OCI-M2 (cell line): Measurements from ENCODE around the gene TMEM132D.

Source experiments
- DNase-seq: peaks from one replicate; lab custom pipeline; 2025; ENCODE audit not compliant: unreplicated experiment; lab: John Stamatoyannopoulos, UW

The TMEM132D gene

DNA sequence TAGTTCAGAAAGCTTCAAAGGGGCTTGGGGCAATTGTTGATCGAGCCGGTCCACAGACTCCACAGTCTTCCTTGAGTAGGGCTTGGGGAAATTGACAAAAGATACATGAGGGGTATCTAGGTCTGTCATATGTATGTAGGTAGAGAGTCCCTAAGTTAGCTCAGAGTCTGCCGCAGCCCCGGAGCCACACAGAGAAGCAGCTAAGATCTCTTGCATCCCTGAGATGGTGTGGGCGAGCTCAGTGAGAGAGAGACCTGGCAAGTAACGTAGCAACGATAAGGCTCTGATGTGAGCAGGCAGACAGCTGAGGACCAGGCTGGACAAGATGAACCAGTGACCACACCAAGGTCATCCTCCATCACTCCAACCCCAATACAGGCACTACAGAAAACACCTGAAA lies 297.6 kb downstream of the TMEM132D start:
- no peak for DNase-seq

DNA sequence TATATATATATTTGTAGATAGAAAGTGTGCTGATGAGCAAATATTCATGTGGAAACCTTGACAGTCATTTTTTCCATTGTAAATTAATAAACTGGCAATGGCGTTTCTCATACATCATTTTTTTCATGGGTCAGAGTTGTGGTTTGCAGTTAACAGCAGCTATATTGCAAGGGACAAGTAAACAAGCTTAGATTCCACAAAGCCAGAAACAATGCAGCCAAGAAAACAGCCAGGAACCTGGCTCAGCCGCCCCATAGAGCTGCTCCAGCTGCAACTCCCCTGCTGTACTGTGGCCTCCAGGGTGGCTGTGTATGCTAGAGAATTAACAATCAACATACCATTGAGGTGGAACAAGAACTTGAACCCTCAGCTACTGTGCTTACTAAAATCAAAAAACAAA lies 298.2 kb downstream of the TMEM132D start:
- no peak for DNase-seq

DNA sequence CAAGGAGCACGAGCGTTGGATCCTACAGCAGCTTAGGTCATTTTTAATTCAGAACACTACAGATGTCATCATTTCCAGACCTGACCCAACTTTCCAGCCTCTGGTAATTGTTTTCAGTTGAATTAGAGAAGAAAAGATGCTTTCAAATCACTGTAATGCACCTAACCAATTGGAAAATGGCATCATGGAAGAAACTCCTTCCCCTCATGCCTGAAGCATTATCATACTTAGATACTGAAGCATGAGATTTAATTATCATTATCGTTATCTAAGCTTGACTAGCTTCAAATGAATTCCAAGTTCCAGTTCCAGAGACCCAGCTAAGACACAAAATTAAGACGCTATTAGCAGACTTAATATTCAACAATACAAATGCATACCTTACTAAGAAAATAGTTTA lies 299.3 kb downstream of the TMEM132D start:
- DNase-seq: no peak

DNA sequence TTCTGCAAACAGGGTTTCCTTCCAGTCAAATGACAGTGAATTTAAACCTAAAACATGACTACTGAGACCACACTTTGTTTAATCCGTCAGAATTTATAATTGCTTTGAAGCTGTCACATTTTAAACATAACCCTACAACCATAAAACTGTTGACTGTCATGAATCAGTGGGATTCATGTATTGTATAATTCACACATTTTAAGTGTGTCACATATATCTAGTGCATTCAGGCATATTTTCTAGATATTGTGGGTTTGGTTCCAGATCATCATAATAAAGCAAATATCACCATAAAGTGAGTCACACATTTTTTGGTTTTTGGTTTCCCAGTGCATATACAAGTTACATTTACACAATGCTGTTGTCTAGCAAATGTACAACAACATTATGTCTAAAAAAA lies 304.4 kb downstream of the TMEM132D start:
- DNase-seq: no peak

DNA sequence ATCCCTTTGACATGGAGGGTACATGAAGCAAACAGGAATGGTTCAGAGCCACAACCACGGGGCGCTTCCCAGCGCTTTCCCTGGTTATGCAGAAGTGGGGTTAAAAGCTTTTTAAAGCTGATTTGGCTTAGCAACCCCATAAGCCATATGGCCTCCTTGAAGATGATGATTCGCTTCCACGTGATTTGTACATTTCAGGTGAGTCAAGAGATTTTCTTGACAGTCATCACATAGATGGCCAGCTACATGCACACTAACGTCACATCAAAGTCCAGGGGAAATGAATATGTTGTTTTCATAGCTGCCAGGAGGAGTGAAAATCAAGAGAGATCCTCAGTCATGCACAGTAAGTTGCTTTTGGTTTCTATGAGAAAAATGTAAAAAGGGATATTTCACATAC lies 309.7 kb downstream of the TMEM132D start:
- no peak for DNase-seq

DNA sequence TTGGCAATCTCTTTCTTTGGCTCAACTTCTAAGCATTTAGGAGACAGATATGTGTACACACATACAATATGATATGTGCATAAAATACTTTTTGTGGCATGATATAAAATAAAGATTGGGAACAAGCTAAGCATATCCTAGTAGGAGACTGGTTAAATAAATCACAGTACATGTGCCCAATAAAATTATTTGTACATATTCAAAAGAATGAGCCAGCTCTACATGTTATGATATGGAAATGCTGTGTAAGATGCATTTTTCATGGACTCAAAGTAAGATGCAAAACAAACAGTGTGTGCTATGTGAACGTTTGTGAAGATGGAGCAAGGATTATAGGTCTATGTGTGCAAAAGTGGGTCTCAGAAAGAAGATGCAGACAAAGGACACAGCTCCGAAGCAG lies 311.4 kb downstream of the TMEM132D start:
- DNase-seq: no peak

DNA sequence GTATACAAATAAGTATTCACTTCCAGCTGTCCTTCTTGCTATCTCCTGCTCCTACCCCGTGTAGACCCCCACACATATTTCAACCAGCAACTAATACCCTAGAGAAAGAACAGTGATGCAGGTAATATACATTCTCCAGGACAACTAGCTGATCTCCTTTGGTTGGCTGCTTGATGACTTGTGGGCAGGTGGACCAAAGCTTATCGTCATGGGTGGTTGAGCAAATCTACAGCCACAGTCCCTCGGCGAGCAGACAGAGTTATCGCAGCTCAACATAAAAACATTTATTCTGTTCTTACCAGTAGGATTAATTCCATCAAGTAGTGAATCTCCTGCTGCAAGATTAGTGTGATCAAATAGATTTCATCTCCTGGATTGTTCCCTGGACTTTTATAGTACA lies 314.3 kb downstream of the TMEM132D start:
- no peak for DNase-seq

DNA sequence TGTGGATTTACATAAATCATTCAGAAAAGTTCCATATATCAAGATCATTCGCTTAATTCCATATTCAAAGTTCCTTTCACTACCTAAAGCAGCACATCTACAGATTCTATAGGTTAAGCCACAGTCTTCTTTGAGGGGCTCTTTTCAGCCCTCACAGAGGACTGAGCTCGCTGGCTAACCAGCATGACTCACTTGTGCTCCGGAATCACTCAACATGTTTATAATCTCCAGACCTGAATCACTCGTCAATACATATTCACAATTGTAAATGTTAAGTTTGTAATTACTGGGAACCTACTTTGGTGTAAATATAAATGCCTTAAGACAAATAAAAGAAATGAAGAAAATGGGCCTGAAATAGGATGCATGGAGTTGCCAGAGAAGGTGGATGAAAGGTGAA lies 315.7 kb downstream of the TMEM132D start:
- no peak for DNase-seq

DNA sequence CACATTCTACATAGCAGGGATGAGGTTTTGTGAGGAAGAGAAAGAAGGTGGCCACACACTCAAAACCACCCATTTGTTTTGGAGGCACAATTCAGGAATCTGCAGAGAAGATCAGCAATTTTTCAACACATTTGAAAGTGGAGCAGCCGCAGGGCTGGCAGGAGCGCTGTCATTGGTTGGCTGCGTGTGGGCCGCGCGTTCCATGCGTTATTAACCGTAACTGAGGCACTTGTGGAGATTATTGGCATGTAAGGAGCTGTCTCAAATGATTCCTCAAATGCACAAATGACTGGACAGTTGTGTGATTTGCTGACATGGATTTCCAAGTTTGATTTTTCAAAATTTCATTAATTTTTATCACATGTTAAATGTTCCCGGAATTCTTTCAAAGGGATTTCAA lies 318.5 kb downstream of the TMEM132D start:
- DNase-seq: no peak

DNA sequence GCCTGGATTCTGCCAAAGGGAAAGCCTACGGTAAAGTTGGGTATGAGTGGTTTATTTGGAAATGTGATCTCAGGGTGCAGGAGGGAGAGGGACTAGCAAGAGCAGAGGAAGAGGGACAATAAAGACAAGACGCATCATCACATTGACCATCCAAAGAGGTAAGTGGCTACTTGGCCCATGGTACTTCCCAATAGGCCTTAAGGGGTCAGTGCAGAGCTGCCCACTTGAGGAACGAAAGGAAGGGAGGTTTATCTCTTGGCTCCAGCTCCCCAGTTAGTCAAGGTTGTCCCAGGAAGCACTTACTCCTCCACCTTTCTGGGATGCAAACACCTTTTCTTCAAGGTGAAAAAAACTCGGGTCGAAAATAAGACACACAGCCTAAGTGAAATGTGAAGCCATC lies 323.9 kb downstream of the TMEM132D start:
- no peak for DNase-seq

DNA sequence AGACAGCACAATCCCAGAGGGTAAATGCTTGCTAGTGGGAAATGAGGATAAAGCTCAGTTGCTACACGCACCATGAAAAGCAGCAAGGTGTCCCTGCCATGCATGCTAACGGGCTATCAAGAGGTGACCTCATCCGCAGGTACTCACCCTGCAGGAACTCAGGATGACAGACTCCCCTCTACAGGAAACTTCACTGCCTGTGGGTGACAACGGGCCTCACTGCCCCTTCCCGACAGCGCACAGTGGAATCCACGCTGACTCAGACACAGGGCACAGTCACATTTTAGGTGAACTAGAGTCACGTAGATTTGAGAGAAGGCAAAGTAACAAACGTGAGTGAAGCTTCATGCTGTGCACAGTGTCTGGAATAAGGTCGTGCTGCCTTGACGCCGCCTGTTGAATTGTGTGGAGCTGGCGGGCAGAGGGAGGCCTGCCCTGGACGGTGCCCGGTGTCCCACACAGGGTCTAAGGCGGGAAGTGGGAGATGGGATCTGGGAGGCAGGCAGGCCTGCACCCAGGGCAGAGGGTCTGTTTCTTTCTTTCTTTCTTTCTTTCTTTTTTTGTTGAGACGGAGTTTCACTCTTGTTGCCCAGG lies 331.8 kb downstream of the TMEM132D start:
- no peak for DNase-seq

DNA sequence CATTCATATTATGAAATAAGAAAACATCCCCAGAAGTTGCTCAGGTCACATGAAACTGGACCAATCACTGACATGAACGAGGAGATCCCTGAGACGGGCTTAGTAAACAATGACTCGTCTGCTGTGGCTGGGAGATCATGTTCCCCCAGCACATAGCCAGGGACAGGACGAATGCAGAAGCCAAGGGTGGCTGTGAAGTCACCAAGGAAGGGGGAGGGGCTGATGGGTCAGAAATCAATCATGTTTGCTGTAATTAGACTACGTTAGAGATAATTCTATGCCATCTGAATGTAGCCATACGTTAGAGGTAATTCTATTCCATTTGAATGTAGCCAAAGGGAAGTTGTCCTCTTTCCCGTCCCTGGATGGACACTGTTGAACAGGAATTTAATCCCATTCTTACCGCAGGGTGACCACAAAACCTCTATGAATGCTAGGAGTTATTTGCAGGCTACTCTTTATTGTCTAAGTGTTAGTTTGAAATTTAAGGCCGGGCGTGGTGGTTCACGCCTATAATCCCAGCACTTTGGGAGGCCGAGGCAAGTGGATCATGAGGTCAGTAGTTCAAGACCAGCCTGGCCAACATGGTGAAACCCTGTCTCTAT lies 332.9 kb downstream of the TMEM132D start:
- no peak for DNase-seq

DNA sequence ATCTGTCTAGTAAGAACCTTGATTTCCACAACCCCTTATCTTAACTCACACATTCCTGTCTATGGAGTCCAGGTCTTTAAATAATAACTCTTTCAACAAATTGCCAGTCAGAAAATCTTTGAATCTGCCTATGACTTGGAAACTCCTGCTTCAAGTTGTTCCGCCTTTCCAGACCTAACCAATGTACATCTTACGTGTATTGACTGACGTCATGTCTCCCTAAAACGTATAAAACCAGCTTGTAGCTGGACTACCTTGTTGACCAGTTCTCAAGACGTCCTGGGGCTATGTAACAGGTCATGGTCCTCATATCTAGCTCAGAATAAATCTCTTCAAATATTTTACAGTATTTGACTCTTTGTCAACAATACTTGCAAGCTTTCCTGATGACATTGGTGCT lies 337.0 kb downstream of the TMEM132D start:
- no peak for DNase-seq

DNA sequence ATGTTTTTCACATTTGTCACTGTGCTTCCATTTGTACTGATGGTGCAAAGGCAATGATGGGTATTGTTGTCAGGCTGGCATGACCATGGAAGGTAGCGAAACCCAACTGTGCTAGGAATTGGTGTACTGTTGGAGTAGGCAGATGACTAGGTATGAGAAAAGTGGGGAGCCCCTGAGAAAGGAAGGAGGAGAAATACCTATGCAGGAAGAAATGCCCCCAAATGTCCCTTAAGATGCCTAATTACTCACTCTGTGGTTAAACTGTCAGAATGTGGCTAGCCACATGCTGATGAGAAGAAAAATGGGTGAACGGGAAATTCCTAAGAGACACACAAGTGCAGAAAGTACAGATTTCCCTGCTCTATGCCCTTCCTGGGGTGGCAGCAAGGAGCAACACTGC lies 339.1 kb downstream of the TMEM132D start:
- DNase-seq: no peak

DNA sequence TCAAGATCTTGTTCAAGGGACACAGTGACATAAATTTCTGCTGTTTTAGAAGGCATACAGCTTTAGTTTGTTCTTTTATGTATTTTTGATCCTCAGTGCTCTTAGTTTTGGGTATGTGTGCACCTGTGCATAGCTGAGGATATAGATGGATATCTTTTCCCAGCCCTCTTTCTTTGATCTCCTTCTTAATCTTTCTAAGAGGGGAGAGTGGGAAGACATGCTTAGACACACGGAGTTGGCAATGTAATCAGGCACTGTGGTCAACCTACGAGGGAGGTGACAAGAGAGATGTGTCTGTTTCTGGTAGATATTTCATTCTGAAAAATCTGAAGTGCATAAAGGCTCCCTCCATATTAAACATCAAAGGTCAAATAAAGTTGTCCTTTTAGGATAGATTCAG lies 340.6 kb downstream of the TMEM132D start:
- DNase-seq: no peak

DNA sequence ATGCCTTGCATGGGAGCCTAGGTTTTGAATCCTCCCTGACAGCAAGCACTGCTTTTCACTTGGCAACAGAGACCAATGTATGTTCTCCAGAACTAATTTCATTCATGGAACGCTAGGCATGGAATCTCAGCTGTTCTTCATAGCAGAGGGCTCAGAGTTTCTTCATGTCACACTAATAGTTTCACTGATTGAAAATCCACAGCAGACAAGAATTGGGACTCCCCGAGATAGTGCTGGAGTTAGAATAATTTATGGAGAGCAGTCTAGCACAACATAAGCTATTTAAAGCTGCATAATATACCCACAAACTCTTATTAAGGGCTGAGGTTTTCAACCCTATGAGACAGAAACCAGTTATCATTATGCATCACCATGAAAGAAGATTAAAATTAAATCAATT lies 342.5 kb downstream of the TMEM132D start:
- no peak for DNase-seq

DNA sequence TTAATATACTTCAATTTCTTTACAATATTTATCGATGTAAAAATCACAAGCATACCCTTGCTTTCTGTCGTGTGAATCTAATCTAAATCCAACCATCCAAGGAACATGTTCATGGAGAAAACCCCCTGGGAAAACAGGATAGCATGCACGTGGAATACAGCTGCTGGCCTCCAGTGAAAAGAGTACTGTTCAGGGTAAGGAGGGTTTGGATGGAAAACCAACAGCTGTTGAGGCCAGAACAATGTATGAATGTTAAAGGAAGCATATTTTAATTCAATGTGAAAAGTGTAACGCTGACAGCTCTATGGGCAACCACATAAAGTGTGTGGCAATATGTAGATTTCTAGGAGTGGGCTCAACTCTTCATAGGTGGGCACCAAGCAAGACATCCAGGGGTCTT lies 344.0 kb downstream of the TMEM132D start:
- no peak for DNase-seq

DNA sequence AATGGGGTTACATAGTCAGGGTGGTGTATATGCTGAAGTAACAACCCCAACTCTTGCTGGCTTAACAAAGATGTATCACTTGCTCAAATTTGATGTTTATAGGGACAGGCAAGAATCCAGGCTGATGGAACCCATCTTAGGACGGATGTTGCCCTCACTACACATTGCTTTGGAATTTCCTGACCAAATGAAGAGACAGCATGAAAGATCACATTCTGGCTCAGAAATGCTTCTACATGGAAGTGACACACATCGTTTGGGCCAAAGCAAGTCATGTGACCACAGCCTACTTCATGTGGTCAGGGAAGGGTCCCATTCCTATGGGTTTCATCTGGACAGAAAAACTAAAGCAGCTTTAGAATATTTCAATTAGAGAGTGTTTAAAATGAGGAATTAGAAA lies 345.8 kb downstream of the TMEM132D start:
- DNase-seq: no peak

DNA sequence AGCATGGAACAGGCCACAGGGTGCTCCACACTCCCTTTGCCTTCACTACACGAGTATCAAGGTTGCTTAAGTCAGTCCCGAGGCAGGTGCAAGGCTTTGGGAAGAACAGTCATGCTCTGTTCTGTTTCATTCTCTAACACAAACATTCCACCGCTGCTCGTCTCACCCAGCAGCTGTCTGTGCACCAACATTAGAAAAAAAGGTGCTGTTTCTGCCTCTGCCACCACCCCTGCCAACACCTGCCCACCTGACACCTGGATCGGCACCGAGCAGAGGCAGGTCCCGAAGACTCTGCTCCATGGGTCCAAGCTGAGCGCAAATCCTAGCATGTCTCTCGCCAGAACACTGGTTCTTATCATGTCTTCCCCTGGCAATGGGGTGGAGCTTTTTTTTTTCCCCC lies 347.7 kb downstream of the TMEM132D start:
- DNase-seq: no peak

DNA sequence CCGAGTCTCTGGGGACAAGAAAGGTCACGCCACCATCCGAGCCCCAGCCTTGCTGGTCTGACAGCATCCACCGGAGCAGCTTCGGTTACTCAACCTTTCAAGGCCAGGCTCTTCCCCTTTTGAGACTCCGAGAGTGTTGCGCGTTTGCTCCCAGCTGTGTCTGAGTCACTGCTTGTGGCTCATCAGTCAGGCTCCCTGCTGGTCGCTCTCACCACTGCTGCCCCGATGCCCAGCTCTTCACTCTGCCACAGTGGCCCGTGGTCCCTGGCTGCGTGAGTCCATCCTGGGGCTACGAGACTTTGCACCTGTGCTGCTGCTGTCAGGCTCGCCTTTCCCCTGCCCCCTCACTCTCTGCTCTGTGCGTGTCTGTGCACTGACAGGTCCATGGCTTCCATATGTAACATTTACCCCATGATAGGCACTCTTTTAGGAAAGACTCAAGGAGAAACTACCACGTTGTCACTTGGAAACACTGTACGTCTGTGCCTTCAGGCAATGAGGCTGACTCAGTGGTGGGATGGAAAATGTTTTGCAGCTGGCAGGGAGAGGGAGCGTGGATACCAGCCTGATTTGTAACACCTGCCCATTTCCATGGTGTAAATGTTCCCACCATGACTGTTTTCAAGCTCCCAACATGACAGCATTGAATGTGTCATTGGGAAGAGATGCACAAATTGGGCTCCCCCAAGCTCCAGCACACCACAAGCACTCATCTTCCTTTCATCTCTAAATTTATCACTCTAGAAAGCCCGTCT lies 350.7 kb downstream of the TMEM132D start:
- no peak for DNase-seq

DNA sequence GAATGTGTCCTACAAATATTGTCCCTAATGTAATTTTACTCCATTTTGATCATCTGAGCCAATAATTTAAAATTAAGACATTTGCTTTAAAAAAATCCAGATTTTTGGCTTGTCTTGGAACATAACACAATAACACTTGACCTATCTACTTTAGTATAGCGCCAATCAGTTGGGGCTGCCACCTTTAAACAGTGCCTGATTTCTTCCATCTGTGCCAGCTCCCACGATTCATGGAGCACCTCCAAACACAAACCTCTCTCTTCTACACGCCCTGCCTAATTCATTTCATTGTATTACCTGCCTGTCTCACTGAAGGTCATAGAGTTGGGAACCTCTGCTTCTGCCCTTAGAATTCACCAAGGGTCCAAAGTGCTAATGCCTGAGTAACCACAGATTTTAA lies 352.4 kb downstream of the TMEM132D start:
- DNase-seq: no peak

DNA sequence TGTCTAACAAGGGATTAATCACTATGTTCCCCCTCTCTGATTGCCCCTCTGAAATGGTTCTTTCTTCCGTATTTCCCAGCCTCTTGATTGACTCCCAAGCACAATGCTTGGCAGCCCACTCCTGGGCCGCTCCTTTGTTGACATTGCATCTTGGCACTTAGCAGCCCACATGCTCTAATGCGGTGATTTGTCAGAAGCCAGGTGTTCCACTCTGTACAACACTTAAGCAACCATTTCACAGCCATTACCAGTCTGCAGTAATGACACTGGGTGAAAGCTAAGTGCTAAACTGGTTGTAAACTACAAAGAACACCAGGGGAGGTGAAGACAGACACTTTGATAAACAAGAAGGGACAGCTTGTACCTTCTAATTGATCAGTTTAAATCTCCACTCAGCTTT lies 353.5 kb downstream of the TMEM132D start:
- DNase-seq: no peak

DNA sequence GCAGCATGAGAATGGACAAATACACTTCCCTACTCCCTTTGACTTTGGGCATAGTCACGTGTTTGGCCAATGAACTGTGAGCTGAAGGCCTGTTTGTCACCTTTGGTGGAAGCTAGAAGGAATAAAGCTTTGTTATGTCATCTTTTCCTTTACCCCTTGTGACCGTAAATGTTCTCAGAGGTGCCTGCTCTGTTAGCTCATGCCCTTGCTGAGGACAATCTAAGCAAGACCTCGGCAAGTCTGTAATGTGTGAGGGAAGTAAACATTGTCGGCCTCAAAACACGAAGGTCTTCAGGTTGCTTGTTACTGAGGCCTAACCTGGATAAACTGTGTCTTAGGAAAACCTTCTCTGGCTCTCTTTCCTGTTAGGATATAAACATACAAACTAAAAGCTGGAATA lies 354.2 kb downstream of the TMEM132D start:
- DNase-seq: no peak
